ENCODE measurements around the gene RALGPS2.

GRCh38 chr1:178688244-178688643, 36.8 kb upstream of the RALGPS2 start:
- TF ChIP-seq JUN (CRISPR knock-in tag; IDR thresholded peaks at IDR 0.05) (no peak), ZBTB21 (CRISPR knock-in tag; IDR thresholded peaks at IDR 0.05) (no peak), ZNF549 (CRISPR knock-in tag; IDR thresholded peaks at IDR 0.05) (no peak), HDAC2 (CRISPR knock-in tag; IDR thresholded peaks at IDR 0.05) (no peak), CHD4 (IDR thresholded peaks at IDR 0.05; ENCODE audit: borderline replicate concordance, low read length) (no peak), CTCF (CRISPR knock-in tag; IDR thresholded peaks at IDR 0.05) (no peak), AFF4 (CRISPR knock-in tag; IDR thresholded peaks at IDR 0.05) (no peak), HMG20A (CRISPR knock-in tag; IDR thresholded peaks at IDR 0.05; ENCODE audit: borderline replicate concordance) (no peak), JUND (CRISPR knock-in tag; IDR thresholded peaks at IDR 0.05) (no peak), NFYB (CRISPR knock-in tag; IDR thresholded peaks at IDR 0.05) (no peak), POLR2A (IDR thresholded peaks at IDR 0.05; ENCODE audit: insufficient read depth in 1 of 2, low read depth in 2 of 2, low read length in 2 of 2) (no peak), SUZ12 (IDR thresholded peaks at IDR 0.05; ENCODE audit: low read depth, low read length) (no peak), ZBTB34 (CRISPR knock-in tag; IDR thresholded peaks at IDR 0.05) (no peak)
- TF ChIP-seq, protein P1, sequence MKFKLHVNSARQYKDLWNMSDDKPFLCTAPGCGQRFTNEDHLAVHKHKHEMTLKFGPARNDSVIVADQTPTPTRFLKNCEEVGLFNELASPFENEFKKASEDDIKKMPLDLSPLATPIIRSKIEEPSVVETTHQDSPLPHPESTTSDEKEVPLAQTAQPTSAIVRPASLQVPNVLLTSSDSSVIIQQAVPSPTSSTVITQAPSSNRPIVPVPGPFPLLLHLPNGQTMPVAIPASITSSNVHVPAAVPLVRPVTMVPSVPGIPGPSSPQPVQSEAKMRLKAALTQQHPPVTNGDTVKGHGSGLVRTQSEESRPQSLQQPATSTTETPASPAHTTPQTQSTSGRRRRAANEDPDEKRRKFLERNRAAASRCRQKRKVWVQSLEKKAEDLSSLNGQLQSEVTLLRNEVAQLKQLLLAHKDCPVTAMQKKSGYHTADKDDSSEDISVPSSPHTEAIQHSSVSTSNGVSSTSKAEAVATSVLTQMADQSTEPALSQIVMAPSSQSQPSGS (CRISPR knock-in tag; IDR thresholded peaks at IDR 0.05), result no peak

All from HepG2 (cell line).